HCT116 (cell line): ENCODE data around the gene ATP5PO. TPM values are rescaled to one million over a fixed set of nuclear protein-coding genes. Genes with fewer than 3 reads are reported as not detected.

Experiments used
- ATAC-seq: fragments of 200-7000 bp; cut with Tn5 transposase; 2 replicates; pipeline ENCODE4 v1.9.1; 2020; ENCODE audit warnings: mild to moderate bottlenecking, moderate library complexity
- BruUV-seq: library from RNA; stranded (reverse); fragments of 400-500 nt; replicated peaks from 2 replicates; lab custom pipeline; 2021; lab: Mats Ljungman, UMichigan
- CTCF ChIA-PET: fragments of 300-600 bp; sonication (Branson Sonifier 250); formaldehyde crosslinking; loops from one replicate; lab custom pipeline; 2021; ENCODE audit warnings: antibody characterized with exemption; lab: Charles Lee
- POLR2A ChIA-PET: fragments of 300-600, 350-600 bp; sonication (Branson Sonifier 250); formaldehyde crosslinking; loops from one replicate; lab custom pipeline; 2021; ENCODE audit warnings: antibody characterized with exemption; lab: Charles Lee
- RAD21 ChIA-PET, 2 experiments: fragments of 300-600 bp; sonication (Branson Sonifier 250); formaldehyde crosslinking; loops; one replicate each; lab custom pipeline; 2023; ENCODE audit warnings: low total read pairs in 2 of 2; ENCODE audit not compliant: uncharacterized antibody in 2 of 2, unreplicated experiment in 2 of 2, low non-redundant PET in 1 of 2; lab: Charles Lee
- DNase-seq: peaks from one replicate; pipeline ENCODE4 v3.0.0-alpha.2; 2010; ENCODE audit warnings: low read depth, low spot score
- H2AFZ ChIP-seq: fragments of 200-600 bp; shearing (Covaris generic), sonication (generic); 2 replicates; pipeline ENCODE4 v1.6.1; 2017; ENCODE audit warnings: low read depth, mixed run types, mixed read lengths, antibody characterized with exemption, low read length; ENCODE audit not compliant: poor library complexity, severe bottlenecking
- H3K27ac ChIP-seq: 2 replicates; pipeline ENCODE4 v1.5.1; 2012; ENCODE audit warnings: low read depth, low read length
- H3K27me3 ChIP-seq: fragments of 200-600 bp; sonication (generic); 2 replicates; pipeline ENCODE4 v1.6.1; 2016; ENCODE audit warnings: mixed run types, low read length, mixed read lengths; ENCODE audit not compliant: insufficient read depth
- H3K36me3 ChIP-seq, 2 experiments: fragments of 200-500 bp in 1 of 2; fragments of 200-600 bp in 1 of 2; sonication (Bioruptor generic) in 1 of 2; sonication (generic) in 1 of 2; 2 replicates each; pipeline versions ENCODE4 v1.5.1 to v1.6.1; 2014 to 2016; ENCODE audit warnings: low read length in 2 of 2, inconsistent platforms in 1 of 2, mixed read lengths in 1 of 2, mixed run types in 1 of 2; ENCODE audit not compliant: insufficient read depth in 2 of 2, control insufficient read depth in 1 of 2
- H3K4me1 ChIP-seq, 2 experiments: fragments of 200-600 bp in 1 of 2; sonication (generic) in 1 of 2; 2 replicates each; pipeline versions ENCODE4 v1.5.1 to v1.6.1; 2012 to 2017; ENCODE audit warnings: low read length in 2 of 2, inconsistent platforms in 1 of 2, mild to moderate bottlenecking in 1 of 2, mixed read lengths in 1 of 2, mixed run types in 1 of 2, moderate library complexity in 1 of 2; ENCODE audit not compliant: insufficient read depth in 2 of 2, control insufficient read depth in 1 of 2
- H3K4me2 ChIP-seq: fragments of 200-600 bp; sonication (generic); 2 replicates; pipeline ENCODE4 v1.6.1; 2017; ENCODE audit warnings: mixed run types, low read length, mixed read lengths
- H3K4me3 ChIP-seq, 2 experiments: fragments of 200-600 bp in 1 of 2; sonication (generic) in 1 of 2; replicated peaks in 1 of 2; 2 replicates each; pipeline ENCODE4 v1.5.1; 2011 to 2016; ENCODE audit warnings: low read length in 2 of 2, control low read depth in 1 of 2, low read depth in 1 of 2, mild to moderate bottlenecking in 1 of 2, mixed read lengths in 1 of 2, mixed run types in 1 of 2
- H3K79me2 ChIP-seq: fragments of 200-600 bp; sonication (generic); 2 replicates; pipeline ENCODE4 v1.6.1; 2017; ENCODE audit warnings: mild to moderate bottlenecking, mixed run types, low read length, moderate library complexity, mixed read lengths; ENCODE audit not compliant: insufficient read depth
- H3K9ac ChIP-seq: fragments of 200-600 bp; sonication (generic); 2 replicates; pipeline ENCODE4 v1.6.1; 2016; ENCODE audit warnings: low read length, mixed read lengths
- H3K9me2 ChIP-seq: fragments of 200-600 bp; sonication (generic), shearing (Covaris generic); 2 replicates; pipeline ENCODE4 v1.6.1; 2017; ENCODE audit warnings: mixed run types, mild to moderate bottlenecking, moderate library complexity; ENCODE audit not compliant: insufficient read depth
- H3K9me3 ChIP-seq, 2 experiments: fragments of 200-500 bp in 1 of 2; fragments of 200-600 bp in 1 of 2; sonication (Bioruptor generic) in 1 of 2; sonication (generic) in 1 of 2; 2 replicates each; pipeline ENCODE4 v1.6.1; 2014 to 2017; ENCODE audit warnings: low read length in 2 of 2, mixed read lengths in 2 of 2, inconsistent platforms in 1 of 2, low read depth in 1 of 2, mild to moderate bottlenecking in 1 of 2, mixed run types in 1 of 2, moderate library complexity in 1 of 2; ENCODE audit not compliant: control insufficient read depth in 1 of 2, insufficient read depth in 1 of 2
- H4K20me1 ChIP-seq: fragments of 200-600 bp; sonication (generic), shearing (Covaris generic); 2 replicates; pipeline ENCODE4 v1.6.1; 2017; ENCODE audit warnings: mixed run types, mild to moderate bottlenecking, moderate library complexity; ENCODE audit not compliant: insufficient read depth
- ATF3 ChIP-seq: IDR thresholded peaks from 2 replicates; pipeline ENCODE4 v1.6.1; 2012
- ELF1 ChIP-seq: IDR thresholded peaks from 2 replicates; pipeline ENCODE4 v1.6.1; 2012; ENCODE audit warnings: low read depth, borderline replicate concordance
- EZH2 ChIP-seq: fragments of 200-600 bp; sonication (generic); IDR thresholded peaks from 2 replicates; pipeline ENCODE4 v1.6.1; 2017; ENCODE audit warnings: antibody characterized with exemption, mixed run types
- RAD21 ChIP-seq: IDR thresholded peaks from 2 replicates; pipeline ENCODE4 v1.6.1; 2012; ENCODE audit warnings: low read depth, mild to moderate bottlenecking
- REST ChIP-seq: IDR thresholded peaks from 2 replicates; pipeline ENCODE4 v1.6.1; 2012; ENCODE audit warnings: low read depth
- SP1 ChIP-seq: IDR thresholded peaks from 2 replicates; pipeline ENCODE4 v1.6.1; 2012; ENCODE audit warnings: low read depth
- SRF ChIP-seq: IDR thresholded peaks from 2 replicates; pipeline ENCODE4 v1.6.1; 2012; ENCODE audit warnings: low read depth
- ZNF274 ChIP-seq: fragments of 200-500 bp; sonication (Bioruptor generic); IDR thresholded peaks from 2 replicates; pipeline ENCODE4 v1.6.1; 2014; ENCODE audit warnings: mild to moderate bottlenecking, low read depth, low read length, inconsistent platforms
- intact Hi-C: fragments of 100-400 bp; cut with micrococcal nuclease; formaldehyde crosslinking; loops from 2 replicates; pipeline ENCODE4 v1.10.0; 2022
- total RNA-seq: library from RNA; stranded (reverse); gene quantifications from one replicate; pipeline ENCODE4 v1.2.1, GENCODE V29; 2021; ENCODE audit not compliant: unreplicated experiment

The ATP5PO gene
- total RNA-seq, 1 experiment from 2014 or later: 238 TPM

- Histone ChIP-seq H3K4me1 (peaks cover 1 to 4% of the 10 kb centered on the region in 2 experiments; a peak in 2 of 4 replicates), H3K4me2 (no peak overlapping the region), H3K27ac (no peak overlapping the region), H3K36me3 (no peaks in the 10 kb centered on the region), H2AFZ (no peak overlapping the region), H3K9me3 (no peaks in the 10 kb centered on the region), H3K9me2 (no peaks in the 10 kb centered on the region), H3K9ac (no peak overlapping the region), H3K4me3 (no peak overlapping the region), H4K20me1 (no peaks in the 10 kb centered on the region), H3K79me2 (no peaks in the 10 kb centered on the region), H3K27me3 (no peaks in the 10 kb centered on the region)
- BruUV-seq: no TSS peak
- no peak for DNase-seq
- RAD21 ChIA-PET: no interaction called here
- intact Hi-C loops: loop anchor here (10.0 kb wide), 1 partner anchor 134 kb away; the partner anchor contains the start of genes MRPS6 and SLC5A3
- POLR2A ChIA-PET: no interaction called here
- CTCF ChIA-PET: interaction anchor here (2.5 kb wide), 1 partner anchor 16 kb away, joined by 8 read pairs; no protein-coding TSS in a partner anchor
- TF ChIP-seq ELF1: no peak
- no peak for TF ChIP-seq REST
- no peak for TF ChIP-seq SRF
- no peak for TF ChIP-seq SP1
- no peak for TF ChIP-seq ATF3
- TF ChIP-seq EZH2: no peak
- no peak for TF ChIP-seq RAD21
- TF ChIP-seq ZNF274: no peak
- ATAC-seq: no peak
These were observed 25.3 kb upstream of the ATP5PO start for GRCh38 chr21:33940881-33941245.
